Liver (tissue), 9 donors: ENCODE results near the gene RALGDS. TPM values are rescaled to one million over a fixed set of nuclear protein-coding genes. Genes with fewer than 3 reads are reported as not detected.

Experiments used
- DNase-seq: peaks from one replicate; pipeline ENCODE4 v3.0.0-alpha.2; 2017; ENCODE audit warnings: low spot score
- H3K27ac ChIP-seq, 2 donors: one replicate each; pipeline ENCODE4 v1.7.0; 2013; ENCODE audit warnings: inconsistent platforms in 2 of 2, low read length in 2 of 2, control low read depth in 1 of 2, low read depth in 1 of 2, mild to moderate bottlenecking in 1 of 2
- H3K27me3 ChIP-seq, 4 donors: one replicate each; pipeline versions ENCODE4 v1.6.1 to v1.7.0; 2013; ENCODE audit warnings: low read length in 3 of 4, inconsistent platforms in 1 of 4, mild to moderate bottlenecking in 1 of 4, moderate library complexity in 1 of 4; ENCODE audit not compliant: control insufficient read depth in 4 of 4, insufficient read depth in 4 of 4
- H3K36me3 ChIP-seq, 4 donors: one replicate each; pipeline versions ENCODE4 v1.6.1 to v1.7.0; 2013; ENCODE audit warnings: low read length in 3 of 4, mild to moderate bottlenecking in 3 of 4, low read depth in 1 of 4, moderate library complexity in 1 of 4; ENCODE audit not compliant: control insufficient read depth in 4 of 4, insufficient read depth in 3 of 4
- H3K4me1 ChIP-seq, 4 donors: one replicate each; pipeline versions ENCODE4 v1.6.1 to v1.7.0; 2013; ENCODE audit warnings: low read length in 3 of 4, mild to moderate bottlenecking in 3 of 4, moderate library complexity in 1 of 4; ENCODE audit not compliant: control insufficient read depth in 4 of 4, insufficient read depth in 4 of 4
- H3K4me3 ChIP-seq, 3 donors: one replicate each; pipeline versions ENCODE4 v1.6.1 to v1.7.0; 2013; ENCODE audit warnings: low read length in 3 of 3, control low read depth in 1 of 3, low read depth in 1 of 3, mild to moderate bottlenecking in 1 of 3
- H3K9ac ChIP-seq, 2 donors: one replicate each; pipeline ENCODE4 v1.7.0; 2013; ENCODE audit warnings: low read length in 2 of 2, mild to moderate bottlenecking in 2 of 2, moderate library complexity in 2 of 2, control low read depth in 1 of 2, low read depth in 1 of 2
- H3K9me3 ChIP-seq, 4 donors: one replicate each; pipeline versions ENCODE4 v1.6.1 to v1.7.0; 2013; ENCODE audit warnings: low read length in 3 of 4; ENCODE audit not compliant: control insufficient read depth in 4 of 4
- EGR1 ChIP-seq, 2 donors: IDR thresholded peaks; 2 replicates each; pipeline ENCODE4 v1.6.1; 2016 to 2018; ENCODE audit warnings: antibody characterized with exemption in 2 of 2, low read depth in 2 of 2
- FOXA1 ChIP-seq: IDR thresholded peaks from 2 replicates; pipeline ENCODE4 v1.6.1; 2016; ENCODE audit warnings: antibody characterized with exemption
- FOXA2 ChIP-seq: IDR thresholded peaks from 2 replicates; pipeline ENCODE4 v1.6.1; 2016; ENCODE audit warnings: antibody characterized with exemption
- GABPA ChIP-seq, 2 donors: IDR thresholded peaks in 1 of 2; conservative IDR thresholded peaks in 1 of 2; 2 replicates each; pipeline ENCODE4 v1.6.1; 2016; ENCODE audit warnings: antibody characterized with exemption in 2 of 2, mild to moderate bottlenecking in 1 of 2, moderate library complexity in 1 of 2
- HNF4A ChIP-seq, 2 donors: conservative IDR thresholded peaks; 2 replicates each; pipeline ENCODE4 v1.6.1; 2016; ENCODE audit warnings: antibody characterized with exemption in 2 of 2, mild to moderate bottlenecking in 2 of 2
- HNF4G ChIP-seq: IDR thresholded peaks from 2 replicates; pipeline ENCODE4 v1.6.1; 2016; ENCODE audit warnings: antibody characterized with exemption
- JUND ChIP-seq, 2 donors: IDR thresholded peaks; 2 replicates each; pipeline ENCODE4 v1.6.1; 2016; ENCODE audit warnings: antibody characterized with exemption in 2 of 2
- MAX ChIP-seq: IDR thresholded peaks from 2 replicates; pipeline ENCODE4 v1.6.1; 2016; ENCODE audit warnings: antibody characterized with exemption
- NR2F2 ChIP-seq: IDR thresholded peaks from 2 replicates; pipeline ENCODE4 v1.6.1; 2016; ENCODE audit warnings: antibody characterized with exemption
- RAD21 ChIP-seq, 2 donors: IDR thresholded peaks; 2 replicates each; pipeline ENCODE4 v1.6.1; 2016; ENCODE audit warnings: antibody characterized with exemption in 2 of 2, mild to moderate bottlenecking in 2 of 2
- REST ChIP-seq: IDR thresholded peaks from 2 replicates; pipeline ENCODE4 v1.6.1; 2016; ENCODE audit warnings: antibody characterized with exemption, mild to moderate bottlenecking
- RXRA ChIP-seq, 2 donors: IDR thresholded peaks; 2 replicates each; pipeline ENCODE4 v1.6.1; 2017 to 2018; ENCODE audit warnings: antibody characterized with exemption in 2 of 2, mild to moderate bottlenecking in 1 of 2
- SP1 ChIP-seq: IDR thresholded peaks from 2 replicates; pipeline ENCODE4 v1.6.1; 2018; ENCODE audit warnings: antibody characterized with exemption, mild to moderate bottlenecking
- TAF1 ChIP-seq: conservative IDR thresholded peaks from 2 replicates; pipeline ENCODE4 v1.6.1; 2016; ENCODE audit warnings: antibody characterized with exemption, mild to moderate bottlenecking
- YY1 ChIP-seq: IDR thresholded peaks from 2 replicates; pipeline ENCODE4 v1.6.1; 2016; ENCODE audit warnings: antibody characterized with exemption, mild to moderate bottlenecking
- ZBTB33 ChIP-seq: IDR thresholded peaks from 2 replicates; pipeline ENCODE4 v1.6.1; 2016; ENCODE audit warnings: antibody characterized with exemption
- WGBS: extraction: QIAGEN DNeasy Blood & Tissue Kit; methylation state at CpG from one replicate; pipeline ENCODE4 v1.1.7; 2013; 5-methylcytosine and 5-hydroxymethylcytosine counted together
- polyA plus RNA-seq, 2 donors: library from polyadenylated mRNA; stranded (reverse) in 1 of 2; unstranded in 1 of 2; fragments of 200-250 nt in 1 of 2; fragments of >200 nt in 1 of 2; fragmentation: Nextera tagmentation in 1 of 2; extraction: Ambion mirVana in 1 of 2; gene quantifications; one replicate each; pipeline versions ENCODE4 v1.2.1 to v1.2.3, GENCODE V29; 2013 to 2015
- total RNA-seq, 2 donors: library from RNA; depleted of rRNA; stranded (reverse); fragments of >200 nt; gene quantifications; one replicate each; pipeline ENCODE4 v1.2.3, GENCODE V29; 2014
- TF ChIP-seq, protein P1 (sequence below): fragments of 150-350 bp; IDR thresholded peaks from 2 replicates; pipeline ENCODE4 v1.5.1; 2017; ENCODE audit warnings: improper control_type of control experiment, low read depth, low read length; ENCODE audit not compliant: missing input control
- TF ChIP-seq, protein P2 (sequence below): IDR thresholded peaks from 2 replicates; pipeline ENCODE4 v1.6.1; 2016; ENCODE audit warnings: antibody characterized with exemption
- donor health status: healthy.
- donor health status: healthy.
- donor health status: healthy.
- donor health status: healthy.
- donor health status: healthy.

RALGDS gene
- total and polyA plus RNA-seq, 4 donors: 1.3 to 19.0 (median 7.3) TPM

- TF ChIP-seq GABPA (IDR thresholded peaks at IDR 0.05 in 1 of 2, conservative IDR thresholded peaks at IDR 0.05 in 1 of 2) (no peak), NR2F2 (no peak), FOXA2 (no peak), REST (no peak), JUND (IDR thresholded peaks at IDR 0.05) (no peak), MAX (no peak), YY1 (no peak), RAD21 (IDR thresholded peaks at IDR 0.05) (no peak), HNF4A (conservative IDR thresholded peaks at IDR 0.05) (no peak), EGR1 (IDR thresholded peaks at IDR 0.05; ENCODE audit: low read depth in 2 of 2) (no peak), RXRA (IDR thresholded peaks at IDR 0.05) (no peak), HNF4G (no peak), SP1 (no peak), TAF1 (no peak), ZBTB33 (no peak)
- TF ChIP-seq, protein P1, sequence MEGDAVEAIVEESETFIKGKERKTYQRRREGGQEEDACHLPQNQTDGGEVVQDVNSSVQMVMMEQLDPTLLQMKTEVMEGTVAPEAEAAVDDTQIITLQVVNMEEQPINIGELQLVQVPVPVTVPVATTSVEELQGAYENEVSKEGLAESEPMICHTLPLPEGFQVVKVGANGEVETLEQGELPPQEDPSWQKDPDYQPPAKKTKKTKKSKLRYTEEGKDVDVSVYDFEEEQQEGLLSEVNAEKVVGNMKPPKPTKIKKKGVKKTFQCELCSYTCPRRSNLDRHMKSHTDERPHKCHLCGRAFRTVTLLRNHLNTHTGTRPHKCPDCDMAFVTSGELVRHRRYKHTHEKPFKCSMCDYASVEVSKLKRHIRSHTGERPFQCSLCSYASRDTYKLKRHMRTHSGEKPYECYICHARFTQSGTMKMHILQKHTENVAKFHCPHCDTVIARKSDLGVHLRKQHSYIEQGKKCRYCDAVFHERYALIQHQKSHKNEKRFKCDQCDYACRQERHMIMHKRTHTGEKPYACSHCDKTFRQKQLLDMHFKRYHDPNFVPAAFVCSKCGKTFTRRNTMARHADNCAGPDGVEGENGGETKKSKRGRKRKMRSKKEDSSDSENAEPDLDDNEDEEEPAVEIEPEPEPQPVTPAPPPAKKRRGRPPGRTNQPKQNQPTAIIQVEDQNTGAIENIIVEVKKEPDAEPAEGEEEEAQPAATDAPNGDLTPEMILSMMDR: no peak
- TF ChIP-seq, protein P2, sequence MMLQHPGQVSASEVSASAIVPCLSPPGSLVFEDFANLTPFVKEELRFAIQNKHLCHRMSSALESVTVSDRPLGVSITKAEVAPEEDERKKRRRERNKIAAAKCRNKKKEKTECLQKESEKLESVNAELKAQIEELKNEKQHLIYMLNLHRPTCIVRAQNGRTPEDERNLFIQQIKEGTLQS: no peak
- Histone ChIP-seq H3K9ac (no peak overlapping the region), H3K27me3 (no peaks in the 10 kb centered on the region), H3K27ac (no peak overlapping the region), H3K36me3 (no peaks in the 10 kb centered on the region), H3K9me3 (no peaks in the 10 kb centered on the region), H3K4me1 (no peaks in the 10 kb centered on the region), H3K4me3 (no peak overlapping the region)
- WGBS: 60% methylated on average over 6 of the region's 6 CpGs
- no peak for DNase-seq
Observed at GRCh38 chr9:133090187-133090586, 30.9 kb downstream of the RALGDS start.

DNA sequence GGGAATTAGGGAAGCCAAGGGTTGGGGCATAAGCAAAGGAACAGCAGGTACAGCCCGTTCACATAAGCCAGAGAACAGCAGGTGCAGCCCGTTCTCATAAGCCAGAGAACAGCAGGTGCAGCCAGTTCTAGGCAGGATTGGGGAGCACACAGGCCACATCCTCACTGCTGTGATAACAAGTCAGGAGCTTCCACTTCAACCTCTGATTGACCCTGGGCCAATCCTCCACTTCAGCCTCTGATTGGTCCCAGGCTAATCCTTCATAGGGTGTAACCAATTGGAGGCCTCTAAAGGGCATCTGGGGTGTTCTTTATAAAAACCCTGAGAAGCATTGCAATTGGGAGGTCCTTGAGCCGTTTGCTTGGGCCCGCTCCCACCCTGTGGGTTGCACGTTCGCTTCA, 31.8 kb downstream of the RALGDS start:
- DNase-seq: no peak
- TF ChIP-seq, protein P2: no peak
- no peak for TF ChIP-seq FOXA1
- no peak for TF ChIP-seq FOXA2
- no peak for TF ChIP-seq SP1
- TF ChIP-seq YY1: no peak
- TF ChIP-seq MAX: no peak
- TF ChIP-seq JUND (IDR thresholded peaks at IDR 0.05): no peak
- no peak for TF ChIP-seq ZBTB33
- TF ChIP-seq RXRA (IDR thresholded peaks at IDR 0.05): no peak
- no peak for TF ChIP-seq HNF4G
- TF ChIP-seq REST: no peak
- no peak for TF ChIP-seq RAD21 (IDR thresholded peaks at IDR 0.05)

More for the DNA sequence above, 31.8 kb downstream of the RALGDS start:
- Histone ChIP-seq H3K9me3 (no peaks in the 10 kb centered on the region), H3K27me3 (no peaks in the 10 kb centered on the region), H3K36me3 (no peaks in the 10 kb centered on the region), H3K4me3 (no peak overlapping the region), H3K4me1 (no peaks in the 10 kb centered on the region), H3K27ac (no peak overlapping the region), H3K9ac (no peak overlapping the region)
- whole genome bisulfite sequencing: 93% methylated on average over 6 of the region's 6 CpGs
